Naive B cell (primary cell): ENCODE measurements around the gene SNX4. TPM values are rescaled to one million over a fixed set of nuclear protein-coding genes. Genes with fewer than 3 reads are reported as not detected.
"Not testable (repeated sequence)": the region's sequence is repeated elsewhere in the genome, so short reads cannot be mapped to it uniquely, and the experiment has no call there.

Experiments used
- ATAC-seq, 2 donors: fragments of 150-1000 bp; cut with Tn5 transposase; 2 replicates each; pipeline ENCODE4 v1.10.0; 2021; ENCODE audit warnings: low read depth in 2 of 2, mild to moderate bottlenecking in 2 of 2, moderate library complexity in 2 of 2
- DNase-seq: peaks from one replicate; pipeline ENCODE4 v3.0.0; 2022
- H3K27ac Mint-ChIP-seq, 6 donors: one replicate each; pipeline ENCODE4 v1.8.0; 2020 to 2022; ENCODE audit warnings: mild to moderate bottlenecking in 6 of 6, mixed read lengths in 6 of 6, moderate library complexity in 5 of 6, inconsistent platforms in 2 of 6
- H3K27me3 Mint-ChIP-seq, 3 donors: one replicate each; pipeline ENCODE4 v1.8.0; 2021 to 2022; ENCODE audit warnings: mixed read lengths in 3 of 3, mild to moderate bottlenecking in 1 of 3
- H3K36me3 Mint-ChIP-seq, 2 donors: one replicate each; pipeline ENCODE4 v1.8.0; 2020 to 2022; ENCODE audit warnings: mixed read lengths in 2 of 2, inconsistent platforms in 1 of 2, mild to moderate bottlenecking in 1 of 2
- H3K4me1 Mint-ChIP-seq, 3 donors: one replicate each; pipeline ENCODE4 v1.8.0; 2020 to 2022; ENCODE audit warnings: mixed read lengths in 3 of 3, inconsistent platforms in 1 of 3, mild to moderate bottlenecking in 1 of 3, moderate library complexity in 1 of 3
- H3K4me3 Mint-ChIP-seq, 8 donors: one replicate each; pipeline ENCODE4 v1.8.0; 2020 to 2022; ENCODE audit warnings: mild to moderate bottlenecking in 8 of 8, mixed read lengths in 8 of 8, moderate library complexity in 8 of 8, inconsistent platforms in 2 of 8
- H3K9me3 Mint-ChIP-seq, 7 donors: one replicate each; pipeline ENCODE4 v1.8.0; 2020 to 2022; ENCODE audit warnings: mixed read lengths in 7 of 7, mild to moderate bottlenecking in 5 of 7, inconsistent platforms in 2 of 7, moderate library complexity in 1 of 7
- polyA plus RNA-seq, 6 donors: library from polyadenylated mRNA; unstranded; fragments of 300-500 nt; fragmentation: Illumina TruSeq; gene quantifications; one replicate each; pipeline ENCODE4 v1.2.3, GENCODE V29; 2021; ENCODE audit warnings: low read depth in 6 of 6

The SNX4 gene
- polyA plus RNA-seq, 6 donors from 2014 or later: 21.5 to 54.6 (median 26.6) TPM

- ATAC-seq (no peak), DNase-seq (no peak)
- Mint-ChIP-seq H3K4me1 (no peaks in the 10 kb centered on the region), H3K27me3 (peaks cover 18 to 25% (median 24%) of the 10 kb centered on the region in 3 donors), H3K27ac (no peak overlapping the region), H3K4me3 (no peak overlapping the region), H3K36me3 (no peaks in the 10 kb centered on the region), H3K9me3 (peaks cover 0 to 6% (median 3%) of the 10 kb centered on the region in 7 donors)
Observed at GRCh38 chr3:125414669-125415068, 105.3 kb downstream of the SNX4 start.

- DNase-seq (no peak), ATAC-seq (no peak)
- H3K27ac Mint-ChIP-seq: no peak overlapping the region
- peaks cover 24 to 39% (median 33%) of the 10 kb centered on the region in 3 donors for H3K27me3 Mint-ChIP-seq
- no peak overlapping the region for H3K4me3 Mint-ChIP-seq
- peaks cover 0 to 5% of the 10 kb centered on the region in 2 donors for H3K36me3 Mint-ChIP-seq
- no peaks in the 10 kb centered on the region for H3K4me1 Mint-ChIP-seq
- peaks cover 0 to 6% (median 4%) of the 10 kb centered on the region in 7 donors for H3K9me3 Mint-ChIP-seq
Observed at GRCh38 chr3:125410922-125411321, 109.1 kb downstream of the SNX4 start.

GRCh38 chr3:125406070-125406469 lies 113.9 kb downstream of the SNX4 start:
- H3K9me3 Mint-ChIP-seq: peaks cover 5 to 19% (median 10%) of the 10 kb centered on the region in 7 donors
- H3K27me3 Mint-ChIP-seq: peaks cover 20 to 29% (median 25%) of the 10 kb centered on the region in 3 donors
- H3K36me3 Mint-ChIP-seq: peaks cover 4 to 16% of the 10 kb centered on the region in 2 donors
- no peak for ATAC-seq
- H3K4me1 Mint-ChIP-seq: no peaks in the 10 kb centered on the region
- H3K27ac Mint-ChIP-seq: peak overlapping the region in 1 of 6 donors; percentile 87
- no peak overlapping the region for H3K4me3 Mint-ChIP-seq
- DNase-seq: no peak

DNA sequence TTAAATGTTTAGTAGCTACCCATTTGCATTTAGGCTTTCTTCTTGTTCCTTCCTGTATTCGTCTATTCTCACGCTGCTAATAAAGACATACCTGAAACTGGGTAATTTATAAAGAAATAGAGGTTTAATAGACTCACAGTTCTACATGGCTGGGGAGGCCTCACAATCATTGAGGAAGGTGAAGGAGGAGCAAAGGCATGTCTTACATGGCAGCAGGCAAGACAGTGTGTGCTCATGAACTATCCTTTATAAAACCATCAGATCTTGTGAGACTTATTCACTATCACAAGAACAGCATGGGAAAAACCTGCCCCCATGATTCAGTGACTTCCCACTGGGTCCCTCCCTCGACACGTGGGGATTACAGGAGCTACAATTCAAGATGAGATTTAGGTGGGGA lies 114.5 kb downstream of the SNX4 start:
- H3K9me3 Mint-ChIP-seq: peaks cover 5 to 19% (median 10%) of the 10 kb centered on the region in 7 donors
- DNase-seq, H3K4me1 Mint-ChIP-seq, ATAC-seq, H3K4me3 Mint-ChIP-seq: not testable (repeated sequence)
- peaks cover 17 to 29% (median 26%) of the 10 kb centered on the region in 3 donors for H3K27me3 Mint-ChIP-seq
- peak overlapping the region in 1 of 6 donors; percentile 44 for H3K27ac Mint-ChIP-seq
- H3K36me3 Mint-ChIP-seq: peaks cover 4 to 16% of the 10 kb centered on the region in 2 donors

DNA sequence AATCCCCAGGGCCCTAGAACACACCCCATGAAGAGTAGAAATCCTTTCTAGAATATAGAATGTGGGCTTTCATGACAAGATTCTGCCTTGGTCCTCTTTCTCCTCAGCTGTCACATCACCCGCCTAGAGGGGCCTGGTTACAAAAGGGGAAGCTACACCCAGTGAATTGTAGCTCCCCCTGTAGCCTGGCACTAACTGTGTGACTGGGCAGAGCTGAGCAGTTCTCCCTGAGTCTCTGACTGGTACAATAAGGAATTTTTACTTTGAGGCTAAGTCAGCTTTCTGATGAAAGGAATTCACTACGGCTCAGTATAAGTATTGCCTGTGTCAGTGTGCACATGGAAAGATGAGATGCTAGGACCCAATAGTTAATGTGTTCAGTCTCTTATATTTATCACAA lies 116.2 kb downstream of the SNX4 start:
- Mint-ChIP-seq H3K4me1 (no peaks in the 10 kb centered on the region), H3K9me3 (peaks cover 5 to 19% (median 10%) of the 10 kb centered on the region in 7 donors), H3K4me3 (no peak overlapping the region), H3K27ac (no peak overlapping the region), H3K27me3 (peaks cover 7 to 20% (median 17%) of the 10 kb centered on the region in 3 donors), H3K36me3 (peaks cover 4 to 16% of the 10 kb centered on the region in 2 donors)
- no peak for DNase-seq
- no peak for ATAC-seq

DNA sequence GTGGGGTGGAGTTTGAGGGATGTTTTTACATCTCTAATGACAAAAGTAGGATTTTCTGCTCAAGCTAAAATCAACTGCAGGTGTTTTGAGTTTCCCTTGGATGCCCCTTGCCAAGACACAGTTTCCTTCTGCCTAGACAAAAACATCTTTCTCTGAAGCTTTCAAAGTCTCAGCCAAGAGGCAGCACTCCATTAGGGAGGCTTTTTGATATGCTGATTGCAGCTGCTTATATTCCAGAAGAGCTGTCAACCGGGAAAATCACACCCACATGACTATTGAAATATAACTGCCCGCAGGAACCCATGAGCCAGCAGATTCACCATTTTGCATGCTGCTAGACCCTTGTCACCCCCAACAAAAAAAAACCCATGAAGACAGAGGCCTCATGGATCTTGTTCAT lies 117.4 kb downstream of the SNX4 start:
- Mint-ChIP-seq H3K27me3 (peaks cover 15 to 28% (median 27%) of the 10 kb centered on the region in 3 donors), H3K27ac (no peak overlapping the region), H3K4me1 (no peaks in the 10 kb centered on the region), H3K36me3 (peaks cover 4 to 24% of the 10 kb centered on the region in 2 donors), H3K4me3 (no peak overlapping the region), H3K9me3 (peaks cover 6 to 19% (median 10%) of the 10 kb centered on the region in 7 donors)
- ATAC-seq (no peak), DNase-seq (no peak)

DNA sequence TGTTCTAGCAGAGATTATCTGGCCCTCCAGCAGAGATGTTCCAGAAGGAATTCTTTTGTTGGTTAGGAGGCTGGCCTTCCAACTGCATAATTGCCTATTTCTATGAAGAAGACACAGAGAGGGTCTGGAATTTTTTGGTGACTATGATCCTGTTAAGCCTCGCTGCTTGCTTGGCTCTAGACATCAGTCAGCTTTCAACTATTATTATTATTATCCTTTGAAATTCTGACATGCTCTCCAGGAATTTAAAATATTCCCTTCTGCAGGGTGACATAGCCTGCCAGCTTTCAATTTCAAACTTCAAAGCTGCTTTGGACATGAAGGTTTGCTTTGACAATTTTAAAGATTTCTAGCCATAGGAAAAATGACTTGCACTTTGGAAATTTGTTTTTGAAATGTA lies 118.6 kb downstream of the SNX4 start:
- ATAC-seq: no peak
- no peak overlapping the region for H3K27ac Mint-ChIP-seq
- H3K9me3 Mint-ChIP-seq: peaks cover 6 to 19% (median 10%) of the 10 kb centered on the region in 7 donors
- H3K27me3 Mint-ChIP-seq: peaks cover 19 to 38% (median 33%) of the 10 kb centered on the region in 3 donors
- peaks cover 4 to 32% of the 10 kb centered on the region in 2 donors for H3K36me3 Mint-ChIP-seq
- H3K4me1 Mint-ChIP-seq: no peaks in the 10 kb centered on the region
- H3K4me3 Mint-ChIP-seq: no peak overlapping the region
- no peak for DNase-seq

GRCh38 chr3:125398952-125399351 lies 121.0 kb downstream of the SNX4 start:
- Mint-ChIP-seq H3K27ac (no peak overlapping the region), H3K27me3 (peaks cover 33 to 36% (median 33%) of the 10 kb centered on the region in 3 donors), H3K4me3 (no peak overlapping the region), H3K9me3 (peaks cover 0 to 4% (median 0%) of the 10 kb centered on the region in 7 donors), H3K4me1 (no peaks in the 10 kb centered on the region), H3K36me3 (peaks cover 0 to 19% of the 10 kb centered on the region in 2 donors)
- ATAC-seq: no peak
- DNase-seq: no peak

Other genes starting within 250 kb of the SNX4 start
- gene ZNF148, start 144.9 kb downstream of the SNX4 start, polyA plus RNA-seq: 100 to 1,000 TPM in 2 of 6 donors, 10 to 100 TPM in 4; 81.2 to 102 (median 96.2) TPM
- gene OSBPL11, start 75.3 kb upstream of the SNX4 start, polyA plus RNA-seq: 10 to 100 TPM; 14.3 to 22.6 (median 17.0) TPM